ENCODE data around the gene GCSAM.

- TF ChIP-seq POLR2A (IDR thresholded peaks at IDR 0.05; ENCODE audit: low read depth, low read length) (no peak), TAF1 (IDR thresholded peaks at IDR 0.05; ENCODE audit: borderline replicate concordance, low read depth, low read length) (no peak)
These were observed 7.5 kb upstream of the GCSAM start for GRCh38 chr3:112140584-112140983.

Data from GM12892 (cell line).